H9 (cell line): Measurements from ENCODE around the gene SEPTIN3. TPM values are rescaled to one million over a fixed set of nuclear protein-coding genes. Genes with fewer than 3 reads are reported as not detected.

Source experiments
- DNase-seq: peaks from one replicate; pipeline ENCODE4 v3.0.0-alpha.2; 2017
- H2AFZ ChIP-seq: one replicate; pipeline ENCODE4 v1.6.1; 2013; ENCODE audit warnings: mild to moderate bottlenecking, low read length, control low read depth, moderate library complexity
- H2AK5ac ChIP-seq: 2 replicates; pipeline ENCODE4 v1.6.1; 2013; ENCODE audit warnings: low read length, control low read depth, mixed read lengths; ENCODE audit not compliant: insufficient read length
- H2BK120ac ChIP-seq: one replicate; pipeline ENCODE4 v1.6.1; 2013; ENCODE audit warnings: low read depth, mild to moderate bottlenecking, low read length, control low read depth, inconsistent platforms; ENCODE audit not compliant: poor library complexity, severe bottlenecking
- H2BK12ac ChIP-seq: 2 replicates; pipeline ENCODE4 v1.6.1; 2013; ENCODE audit warnings: low read length, control low read depth, mixed read lengths, low read depth; ENCODE audit not compliant: insufficient read length
- H2BK15ac ChIP-seq: 2 replicates; pipeline ENCODE4 v1.6.1; 2013; ENCODE audit warnings: low read depth, low read length, control low read depth
- H2BK20ac ChIP-seq: one replicate; pipeline ENCODE4 v1.6.1; 2013; ENCODE audit warnings: low read depth, mild to moderate bottlenecking, low read length, control low read depth, inconsistent platforms; ENCODE audit not compliant: poor library complexity, severe bottlenecking
- H2BK5ac ChIP-seq: 2 replicates; pipeline ENCODE4 v1.6.1; 2013; ENCODE audit warnings: low read length, control low read depth, mixed read lengths; ENCODE audit not compliant: insufficient read length
- H3K14ac ChIP-seq: 2 replicates; pipeline ENCODE4 v1.6.1; 2013; ENCODE audit warnings: low read length, control low read depth; ENCODE audit not compliant: insufficient read depth
- H3K18ac ChIP-seq: 2 replicates; pipeline ENCODE4 v1.6.1; 2013; ENCODE audit warnings: low read depth, mild to moderate bottlenecking, mixed read lengths, low read length, control low read depth; ENCODE audit not compliant: insufficient read length
- H3K23ac ChIP-seq: 2 replicates; pipeline ENCODE4 v1.6.1; 2013; ENCODE audit warnings: low read length, control low read depth, mixed read lengths, low read depth; ENCODE audit not compliant: insufficient read length
- H3K23me2 ChIP-seq: 2 replicates; pipeline ENCODE4 v1.6.1; 2013; ENCODE audit warnings: low read depth, mild to moderate bottlenecking, mixed read lengths, low read length, control low read depth; ENCODE audit not compliant: insufficient read length, poor library complexity, severe bottlenecking
- H3K27ac ChIP-seq: 2 replicates; pipeline ENCODE4 v1.5.1; 2013; ENCODE audit warnings: low read length, control low read depth, mixed read lengths, low read depth; ENCODE audit not compliant: insufficient read length
- H3K27me3 ChIP-seq: 2 replicates; pipeline ENCODE4 v1.6.1; 2013; ENCODE audit warnings: low read length, control low read depth, inconsistent platforms; ENCODE audit not compliant: insufficient read depth
- H3K4ac ChIP-seq: 2 replicates; pipeline ENCODE4 v1.6.1; 2013; ENCODE audit warnings: low read depth, mild to moderate bottlenecking, control low read depth, inconsistent platforms, low read length, moderate library complexity
- H3K4me1 ChIP-seq: 2 replicates; pipeline ENCODE4 v1.6.1; 2013; ENCODE audit warnings: low read length, control low read depth, inconsistent platforms; ENCODE audit not compliant: insufficient read depth
- H3K4me2 ChIP-seq: 2 replicates; pipeline ENCODE4 v1.6.1; 2013; ENCODE audit warnings: low read length, control low read depth, mixed read lengths; ENCODE audit not compliant: insufficient read length, insufficient read depth
- H3K56ac ChIP-seq: 2 replicates; pipeline ENCODE4 v1.6.1; 2013; ENCODE audit warnings: low read depth, mild to moderate bottlenecking, mixed read lengths, low read length, control low read depth; ENCODE audit not compliant: insufficient read length
- H3K79me1 ChIP-seq: 2 replicates; pipeline ENCODE4 v1.6.1; 2013; ENCODE audit warnings: low read depth, mild to moderate bottlenecking, moderate library complexity, low read length, control low read depth, inconsistent platforms; ENCODE audit not compliant: insufficient read depth, poor library complexity, severe bottlenecking
- H3K79me2 ChIP-seq: 2 replicates; pipeline ENCODE4 v1.6.1; 2013; ENCODE audit warnings: low read length, control low read depth, inconsistent platforms; ENCODE audit not compliant: insufficient read depth
- H3K9ac ChIP-seq: 2 replicates; pipeline ENCODE4 v1.6.1; 2013; ENCODE audit warnings: low read length, control low read depth, mixed read lengths; ENCODE audit not compliant: insufficient read length; ENCODE audit errors: extremely low read depth
- H3K9me3 ChIP-seq: one replicate; pipeline ENCODE4 v1.6.1; 2013; ENCODE audit warnings: low read depth, low read length, inconsistent platforms; ENCODE audit not compliant: control insufficient read depth
- H3T11ph ChIP-seq: one replicate; pipeline ENCODE4 v1.6.1; 2013; ENCODE audit warnings: mild to moderate bottlenecking, low read length, control low read depth, inconsistent platforms
- H4K20me1 ChIP-seq: one replicate; pipeline ENCODE4 v1.6.1; 2013; ENCODE audit not compliant: control insufficient read depth, insufficient read length, insufficient read depth
- H4K5ac ChIP-seq: 2 replicates; pipeline ENCODE4 v1.6.1; 2013; ENCODE audit warnings: low read depth, mild to moderate bottlenecking, mixed read lengths, low read length, control low read depth; ENCODE audit not compliant: insufficient read length
- H4K8ac ChIP-seq: replicated peaks from 2 replicates; pipeline ENCODE4 v1.6.1; 2013; ENCODE audit warnings: low read length, control low read depth, mixed read lengths, low read depth; ENCODE audit not compliant: insufficient read length
- H4K91ac ChIP-seq: 2 replicates; pipeline ENCODE4 v1.6.1; 2013; ENCODE audit warnings: low read depth, mild to moderate bottlenecking, moderate library complexity, mixed read lengths, low read length, control low read depth; ENCODE audit not compliant: insufficient read length
- H3K27ac Mint-ChIP-seq, 3 experiments: 2 replicates in 2 of 3; 3 replicates in 1 of 3; pipeline ENCODE4 v1.8.0; 2020 to 2021; ENCODE audit warnings: mixed read lengths in 3 of 3, mild to moderate bottlenecking in 1 of 3, moderate library complexity in 1 of 3
- H3K27me3 Mint-ChIP-seq: 2 replicates; pipeline ENCODE4 v1.8.0; 2021; ENCODE audit warnings: low read depth, mild to moderate bottlenecking, moderate library complexity, mixed read lengths
- H3K36me3 Mint-ChIP-seq, 3 experiments: 2 replicates in 2 of 3; 3 replicates in 1 of 3; pipeline ENCODE4 v1.8.0; 2020 to 2021; ENCODE audit warnings: low read depth in 3 of 3, mixed read lengths in 3 of 3; ENCODE audit not compliant: insufficient read depth in 1 of 3
- H3K4me1 Mint-ChIP-seq, 2 experiments: 2 replicates each; pipeline ENCODE4 v1.8.0; 2020; ENCODE audit warnings: mixed read lengths in 2 of 2
- H3K4me3 Mint-ChIP-seq, 2 experiments: 2 replicates in 1 of 2; 3 replicates in 1 of 2; pipeline ENCODE4 v1.8.0; 2020 to 2021; ENCODE audit warnings: mild to moderate bottlenecking in 2 of 2, mixed read lengths in 2 of 2, moderate library complexity in 1 of 2
- H3K9me3 Mint-ChIP-seq, 2 experiments: 2 replicates in 1 of 2; 3 replicates in 1 of 2; pipeline ENCODE4 v1.8.0; 2020; ENCODE audit warnings: mild to moderate bottlenecking in 2 of 2, mixed read lengths in 2 of 2, moderate library complexity in 1 of 2
- CTCF ChIP-seq: fragments of 200-600 bp; sonication (generic); conservative IDR thresholded peaks from 3 replicates; pipeline ENCODE4 v1.8.0; 2021; ENCODE audit warnings: antibody characterized with exemption, mild to moderate bottlenecking
- WGBS: extraction: QIAGEN DNeasy Blood & Tissue Kit; methylation state at CpG from one replicate; pipeline ENCODE4 v1.1.7; 2013; ENCODE audit warnings: missing lambda C conversion rate, low lambda C conversion rate, mixed read lengths; ENCODE audit not compliant: insufficient read length; ENCODE audit errors: extremely low coverage; 5-methylcytosine and 5-hydroxymethylcytosine counted together
- total RNA-seq: library from RNA; stranded (reverse); gene quantifications from 2 replicates; pipeline ENCODE4 v1.2.1, GENCODE V29; 2021

SEPTIN3 gene
- total RNA-seq, 1 experiment from 2014 or later = 33.3 TPM

DNA sequence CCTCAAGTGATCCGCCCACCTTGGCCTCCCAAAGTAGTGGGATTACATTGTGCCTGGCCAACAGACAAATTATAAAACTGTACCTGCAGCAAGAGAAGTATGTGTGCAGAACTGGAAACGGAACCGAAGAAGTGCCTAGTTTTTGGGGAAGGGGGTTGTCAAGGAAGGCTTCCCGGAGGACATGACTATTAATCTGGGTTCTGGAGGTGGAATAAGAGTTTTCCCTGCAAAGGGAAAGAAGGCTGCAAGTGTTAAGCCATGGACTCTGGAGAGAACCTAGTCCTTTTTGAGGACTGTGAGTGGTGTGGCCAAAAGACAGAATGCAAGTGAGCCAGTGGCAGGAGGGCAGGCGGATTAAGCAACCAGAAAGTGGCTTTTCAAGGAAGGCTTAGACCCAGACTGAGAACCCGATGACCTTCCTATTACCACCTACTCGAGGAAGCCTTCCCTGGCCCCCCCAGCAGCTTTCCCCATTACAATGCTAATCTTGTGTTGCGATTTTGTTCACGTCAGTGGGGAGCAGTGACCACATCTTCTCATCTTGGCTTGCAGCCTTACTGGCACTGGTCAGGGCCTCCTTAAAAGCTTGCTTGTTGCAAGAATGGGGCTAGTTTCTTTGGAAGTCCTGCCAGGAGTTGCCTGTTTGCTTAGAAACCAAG, 5.7 kb upstream of the SEPTIN3 start:
- no peaks in the 10 kb centered on the region for H3K4me1 ChIP-seq
- no peak overlapping the region for H3K18ac ChIP-seq
- H3K23me2 ChIP-seq = no peaks in the 10 kb centered on the region
- no peak for DNase-seq
- no peak overlapping the region for H3K9ac ChIP-seq
- H2BK120ac ChIP-seq = no peak overlapping the region
- 0 out of 5 replicates have a peak overlapping the region, but pooled peaks of 1 of the 2 experiments have one; percentile 9 for H3K4me3 Mint-ChIP-seq
- no peak overlapping the region for H3K14ac ChIP-seq
- no peak overlapping the region for H2BK12ac ChIP-seq
- peaks cover 30 to 42% of the 10 kb centered on the region in 2 experiments for H3K4me1 Mint-ChIP-seq
- H3K56ac ChIP-seq = no peak overlapping the region
- no peak overlapping the region for H2BK15ac ChIP-seq
- H3K36me3 Mint-ChIP-seq = peaks cover 2 to 3% (median 3%) of the 10 kb centered on the region in 3 experiments; a peak in 2 of 7 replicates
- no peak overlapping the region for H3K4ac ChIP-seq
- no peak overlapping the region for H3T11ph ChIP-seq
- H4K91ac ChIP-seq = no peak overlapping the region
- H3K9me3 ChIP-seq = no peaks in the 10 kb centered on the region
- no peak overlapping the region for H3K23ac ChIP-seq
- no peak overlapping the region for H2BK20ac ChIP-seq
- H4K20me1 ChIP-seq = no peaks in the 10 kb centered on the region
- TF ChIP-seq CTCF = no peak
- H3K27me3 ChIP-seq = no peaks in the 10 kb centered on the region
- no peak overlapping the region for H4K8ac ChIP-seq
- no peaks in the 10 kb centered on the region for H3K79me1 ChIP-seq
- H3K79me2 ChIP-seq = no peaks in the 10 kb centered on the region
- no peak overlapping the region for H2AFZ ChIP-seq
- peak overlapping the region in 1 of 3 experiments; percentile 62; a peak in 2 of 7 replicates for H3K27ac Mint-ChIP-seq
- no peak overlapping the region for H3K4me2 ChIP-seq
- no CpG with 5 or more reads among the region's 9 CpGs for WGBS
- H3K27me3 Mint-ChIP-seq = peaks cover 34% of the 10 kb centered on the region
- no peak overlapping the region for H2AK5ac ChIP-seq
- no peak overlapping the region for H2BK5ac ChIP-seq
- no peak overlapping the region for H4K5ac ChIP-seq
- H3K9me3 Mint-ChIP-seq = peaks cover 4 to 5% of the 10 kb centered on the region in 2 experiments; a peak in 4 of 5 replicates
- no peak overlapping the region for H3K27ac ChIP-seq
